ENCODE measurements around the gene IBA57. TPM values are rescaled to one million over a fixed set of nuclear protein-coding genes. Genes with fewer than 3 reads are reported as not detected.
"Not testable (repeated sequence)": the region's sequence is repeated elsewhere in the genome, so short reads cannot be mapped to it uniquely, and the experiment has no call there.

The IBA57 gene
- total and polyA plus RNA-seq, 4 donors: 2.8 to 21.4 (median 6.9) TPM

DNA sequence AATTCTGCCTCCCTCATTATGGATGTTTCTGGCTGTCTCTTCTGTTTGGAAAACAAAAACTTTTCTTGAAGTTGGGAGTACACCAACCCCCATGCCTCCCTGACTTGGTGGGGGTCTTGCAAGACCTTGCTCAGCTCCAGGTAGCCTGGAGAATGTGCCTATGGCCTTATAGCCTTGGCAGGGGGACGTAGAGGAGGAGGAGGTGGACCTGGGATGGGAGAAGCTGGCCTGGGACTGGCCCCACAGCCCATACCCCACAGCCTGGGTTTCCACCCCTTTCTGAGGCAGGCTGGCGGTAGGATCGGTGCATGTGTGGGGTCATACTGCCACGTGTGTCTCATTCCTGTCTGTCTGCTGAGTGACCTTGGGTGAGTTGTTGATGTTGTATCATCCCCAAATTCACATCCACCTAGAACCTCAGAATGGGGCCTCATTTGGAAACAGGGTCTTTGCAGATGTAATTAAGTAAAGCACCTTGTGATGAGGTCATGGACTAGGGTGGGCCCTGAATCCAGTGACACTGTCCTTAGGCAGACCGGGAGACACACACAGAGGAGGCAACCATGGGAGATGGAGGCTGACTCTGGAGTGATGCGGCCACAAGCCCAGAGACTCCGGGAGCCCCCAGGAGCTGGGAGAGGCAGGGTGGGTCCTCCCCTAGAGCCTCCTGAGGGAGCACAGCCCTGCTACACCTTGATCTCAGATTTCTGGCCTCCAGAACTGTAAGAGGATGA is 60.7 kb downstream of the IBA57 start:
- no peaks in the 10 kb centered on the region for H3K4me1 ChIP-seq (ENCODE audit: control insufficient read depth in 5 of 5, insufficient read depth in 5 of 5, low read length in 5 of 5)
- H3K9ac ChIP-seq (ENCODE audit: insufficient read depth in 1 of 2, low read length in 2 of 2): no peak overlapping the region
- H3K27ac ChIP-seq (ENCODE audit: low read depth in 1 of 2, low read length in 1 of 2): no peak overlapping the region
- TF ChIP-seq, protein P1, sequence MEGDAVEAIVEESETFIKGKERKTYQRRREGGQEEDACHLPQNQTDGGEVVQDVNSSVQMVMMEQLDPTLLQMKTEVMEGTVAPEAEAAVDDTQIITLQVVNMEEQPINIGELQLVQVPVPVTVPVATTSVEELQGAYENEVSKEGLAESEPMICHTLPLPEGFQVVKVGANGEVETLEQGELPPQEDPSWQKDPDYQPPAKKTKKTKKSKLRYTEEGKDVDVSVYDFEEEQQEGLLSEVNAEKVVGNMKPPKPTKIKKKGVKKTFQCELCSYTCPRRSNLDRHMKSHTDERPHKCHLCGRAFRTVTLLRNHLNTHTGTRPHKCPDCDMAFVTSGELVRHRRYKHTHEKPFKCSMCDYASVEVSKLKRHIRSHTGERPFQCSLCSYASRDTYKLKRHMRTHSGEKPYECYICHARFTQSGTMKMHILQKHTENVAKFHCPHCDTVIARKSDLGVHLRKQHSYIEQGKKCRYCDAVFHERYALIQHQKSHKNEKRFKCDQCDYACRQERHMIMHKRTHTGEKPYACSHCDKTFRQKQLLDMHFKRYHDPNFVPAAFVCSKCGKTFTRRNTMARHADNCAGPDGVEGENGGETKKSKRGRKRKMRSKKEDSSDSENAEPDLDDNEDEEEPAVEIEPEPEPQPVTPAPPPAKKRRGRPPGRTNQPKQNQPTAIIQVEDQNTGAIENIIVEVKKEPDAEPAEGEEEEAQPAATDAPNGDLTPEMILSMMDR (IDR thresholded peaks at IDR 0.05; ENCODE audit: control extremely low read depth, extremely low read depth): no peak
- H3K4me3 ChIP-seq: no peak overlapping the region
- no peaks in the 10 kb centered on the region for H3K27me3 ChIP-seq (ENCODE audit: control insufficient read depth in 3 of 3, insufficient read depth in 3 of 3, low read length in 2 of 3)
- ATAC-seq (ENCODE audit: insufficient read depth, low FRiP score) (no peak), DNase-seq (no peak)
- H3K36me3 ChIP-seq (ENCODE audit: control insufficient read depth in 4 of 4, insufficient read depth in 4 of 4, low read length in 4 of 4): peaks cover 9 to 30% (median 19%) of the 10 kb centered on the region in 4 donors
- 97 to 98% methylated on average over 7 of the region's 7 CpGs for WGBS, 2 donors
- H3K9me3 ChIP-seq (ENCODE audit: control insufficient read depth in 4 of 4, insufficient read depth in 3 of 4, low read length in 3 of 4): peaks cover 0 to 17% (median 5%) of the 10 kb centered on the region in 4 donors

DNA sequence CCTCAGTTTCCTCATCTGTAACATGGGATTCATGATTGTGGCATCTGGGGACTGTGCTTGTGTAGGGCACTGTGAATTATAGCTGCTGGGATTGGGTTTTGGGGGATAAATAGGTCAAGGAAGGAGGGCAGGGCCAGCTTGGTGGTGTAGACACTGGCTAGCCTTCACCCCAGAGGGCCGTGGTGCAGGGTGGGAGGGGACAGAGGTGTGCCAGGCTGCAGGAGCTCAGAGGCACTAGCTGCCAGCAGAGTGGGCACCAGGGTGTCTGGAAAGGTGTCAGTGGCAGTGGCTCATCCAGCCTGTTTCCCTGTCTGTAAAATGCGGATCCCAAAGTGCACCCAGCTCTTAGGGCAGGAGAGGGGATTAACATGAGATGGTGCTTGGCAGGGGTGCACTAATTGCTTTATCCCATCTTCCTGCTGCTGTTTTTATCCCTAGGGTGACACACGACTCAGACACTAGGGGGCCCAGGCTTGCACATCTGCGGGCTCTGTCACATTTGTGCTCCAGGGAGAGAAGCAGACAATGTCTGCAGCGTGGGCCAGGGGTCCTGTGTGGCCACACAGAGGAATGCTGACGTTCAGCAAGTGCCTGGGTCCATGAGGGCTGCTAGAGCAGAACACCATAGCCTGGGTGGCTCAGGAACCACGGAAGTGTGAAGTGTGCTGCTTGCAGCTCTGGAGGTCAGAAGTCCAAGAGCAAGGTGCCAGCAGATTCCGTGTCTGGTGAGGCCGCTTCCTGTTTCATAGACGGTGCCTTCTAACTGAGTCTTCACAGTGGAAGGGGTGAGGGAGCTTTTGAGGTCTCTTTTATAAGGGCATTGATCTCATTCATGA is 61.6 kb downstream of the IBA57 start:
- WGBS, 2 donors: 73 to 78% methylated on average over 10 of the region's 10 CpGs
- no peak overlapping the region for H3K9ac ChIP-seq (ENCODE audit: insufficient read depth in 1 of 2, low read length in 2 of 2)
- H3K4me3 ChIP-seq: no peak overlapping the region
- H3K4me1 ChIP-seq (ENCODE audit: control insufficient read depth in 5 of 5, insufficient read depth in 5 of 5, low read length in 5 of 5): no peaks in the 10 kb centered on the region
- peaks cover 0 to 17% (median 5%) of the 10 kb centered on the region in 4 donors for H3K9me3 ChIP-seq (ENCODE audit: control insufficient read depth in 4 of 4, insufficient read depth in 3 of 4, low read length in 3 of 4)
- TF ChIP-seq, protein P1 (IDR thresholded peaks at IDR 0.05; ENCODE audit: control extremely low read depth, extremely low read depth): no peak
- ATAC-seq (ENCODE audit: insufficient read depth, low FRiP score) (no peak), DNase-seq (no peak)
- no peaks in the 10 kb centered on the region for H3K27me3 ChIP-seq (ENCODE audit: control insufficient read depth in 3 of 3, insufficient read depth in 3 of 3, low read length in 2 of 3)
- H3K27ac ChIP-seq (ENCODE audit: low read depth in 1 of 2, low read length in 1 of 2): no peak overlapping the region
- peaks cover 9 to 32% (median 20%) of the 10 kb centered on the region in 4 donors for H3K36me3 ChIP-seq (ENCODE audit: control insufficient read depth in 4 of 4, insufficient read depth in 4 of 4, low read length in 4 of 4)

DNA sequence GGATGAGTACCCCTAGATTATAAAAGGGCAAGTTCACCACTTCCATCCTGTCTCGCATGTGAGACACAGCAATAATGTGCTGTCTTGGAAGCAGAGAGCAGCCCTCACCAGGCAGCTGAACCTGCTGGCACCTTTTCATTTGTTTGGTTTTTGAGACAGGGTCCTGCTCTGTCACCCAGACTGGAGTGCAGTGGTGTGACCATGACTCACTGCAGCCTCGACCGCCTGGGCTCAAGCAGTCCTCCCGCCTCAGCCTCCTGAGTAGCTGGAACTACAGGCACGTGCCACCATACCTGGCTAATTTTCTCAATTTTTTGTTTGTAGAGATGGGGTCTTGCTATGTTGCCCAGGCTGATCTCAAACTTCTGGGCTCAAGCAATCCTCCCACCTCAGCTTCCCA is 62.5 kb downstream of the IBA57 start:
- H3K9me3 ChIP-seq (ENCODE audit: control insufficient read depth in 4 of 4, insufficient read depth in 3 of 4, low read length in 3 of 4): peaks cover 0 to 18% (median 6%) of the 10 kb centered on the region in 4 donors
- not testable (repeated sequence) for H3K4me3 ChIP-seq; H3K4me1 ChIP-seq (ENCODE audit: control insufficient read depth in 5 of 5, insufficient read depth in 5 of 5, low read length in 5 of 5); DNase-seq; ATAC-seq (ENCODE audit: insufficient read depth, low FRiP score); H3K9ac ChIP-seq (ENCODE audit: insufficient read depth in 1 of 2, low read length in 2 of 2); H3K27me3 ChIP-seq (ENCODE audit: control insufficient read depth in 3 of 3, insufficient read depth in 3 of 3, low read length in 2 of 3)
- peak overlapping the region in 1 of 2 donors; percentile 40 for H3K27ac ChIP-seq (ENCODE audit: low read depth in 1 of 2, low read length in 1 of 2)
- H3K36me3 ChIP-seq (ENCODE audit: control insufficient read depth in 4 of 4, insufficient read depth in 4 of 4, low read length in 4 of 4): peaks cover 9 to 33% (median 25%) of the 10 kb centered on the region in 4 donors
- 91 to 98% methylated on average over 5 of the region's 5 CpGs for WGBS, 2 donors

DNA sequence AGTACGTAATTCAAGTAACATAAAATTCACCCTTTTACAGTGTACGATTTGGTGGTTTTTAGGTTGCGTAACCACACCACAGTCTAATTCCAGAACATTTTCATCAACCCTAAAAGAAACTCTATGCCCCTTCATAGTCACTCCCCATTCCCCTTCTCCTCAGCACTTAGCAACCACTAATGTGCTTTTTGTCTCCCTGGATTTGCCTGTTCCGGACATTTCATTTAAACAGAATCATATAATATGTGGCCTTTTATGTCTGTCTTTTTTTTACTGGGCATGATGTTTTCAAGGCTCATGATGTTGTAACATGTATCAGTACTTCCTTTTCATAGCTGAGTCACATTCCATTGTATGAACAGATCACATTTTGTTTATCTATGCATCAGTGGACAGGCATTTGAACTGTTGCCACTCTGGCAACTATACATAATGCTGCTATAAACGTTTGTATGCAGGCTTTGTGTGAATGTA is 63.0 kb downstream of the IBA57 start:
- H3K27me3 ChIP-seq (ENCODE audit: control insufficient read depth in 3 of 3, insufficient read depth in 3 of 3, low read length in 2 of 3): no peaks in the 10 kb centered on the region
- WGBS, 2 donors: 51 to 75% methylated on average over 5 of the region's 5 CpGs
- H3K4me3 ChIP-seq: no peak overlapping the region
- H3K4me1 ChIP-seq (ENCODE audit: control insufficient read depth in 5 of 5, insufficient read depth in 5 of 5, low read length in 5 of 5): no peaks in the 10 kb centered on the region
- DNase-seq: no peak
- no peak overlapping the region for H3K9ac ChIP-seq (ENCODE audit: insufficient read depth in 1 of 2, low read length in 2 of 2)
- peaks cover 0 to 18% (median 6%) of the 10 kb centered on the region in 4 donors for H3K9me3 ChIP-seq (ENCODE audit: control insufficient read depth in 4 of 4, insufficient read depth in 3 of 4, low read length in 3 of 4)
- TF ChIP-seq, protein P1 (IDR thresholded peaks at IDR 0.05; ENCODE audit: control extremely low read depth, extremely low read depth): no peak
- H3K36me3 ChIP-seq (ENCODE audit: control insufficient read depth in 4 of 4, insufficient read depth in 4 of 4, low read length in 4 of 4): peaks cover 9 to 30% (median 25%) of the 10 kb centered on the region in 4 donors
- H3K27ac ChIP-seq (ENCODE audit: low read depth in 1 of 2, low read length in 1 of 2): peak overlapping the region in 1 of 2 donors; percentile 40
- no peak for ATAC-seq (ENCODE audit: insufficient read depth, low FRiP score)

All from lung (tissue), 12 donors.